Mucosa of descending colon (tissue), 3 donors: ENCODE measurements around the gene SWI5. TPM values are rescaled to one million over a fixed set of nuclear protein-coding genes. Genes with fewer than 3 reads are reported as not detected.

Experiments used
- ATAC-seq: fragments of 200-7000 bp; cut with Tn5 transposase; one replicate; pipeline ENCODE4 v1.9.1; 2020; ENCODE audit warnings: mild to moderate bottlenecking, moderate library complexity
- DNase-seq, 3 donors: peaks; one replicate each; pipeline ENCODE4 v3.0.0-alpha.2; 2020
- H3K36me3 ChIP-seq: fragments of 200-600 bp; one replicate; pipeline ENCODE4 v1.8.0; 2021; ENCODE audit warnings: low read depth, mild to moderate bottlenecking
- H3K4me1 ChIP-seq: fragments of 200-600 bp; one replicate; pipeline ENCODE4 v1.8.0; 2021; ENCODE audit warnings: low read depth, mild to moderate bottlenecking
- H3K4me3 ChIP-seq: fragments of 200-600 bp; one replicate; pipeline ENCODE4 v1.8.0; 2021; ENCODE audit warnings: mild to moderate bottlenecking
- H3K9me3 ChIP-seq: fragments of 200-600 bp; one replicate; pipeline ENCODE4 v1.8.0; 2021; ENCODE audit warnings: mild to moderate bottlenecking
- CTCF ChIP-seq: fragments of 200-600 bp; IDR thresholded peaks from one replicate; pipeline ENCODE4 v1.8.0; 2022; ENCODE audit warnings: antibody characterized with exemption, mild to moderate bottlenecking
- intact Hi-C, 2 donors: fragments of 100-400 bp; cut with DNase I in 1 of 2; cut with micrococcal nuclease in 1 of 2; formaldehyde crosslinking; loops; one replicate each; pipeline versions ENCODE4 v1.11.0 to v1.11.1; 2022; cut with DNase I, micrococcal nuclease
- total RNA-seq, 3 donors: library from RNA; stranded (reverse); fragmentation: NEBNext Ultra II Directional in 2 of 3; extraction: Animal tissue kit (Norgen Biotek cat#: 25700) in 2 of 3; gene quantifications; one replicate each; pipeline versions ENCODE4 v1.2.1 to v1.2.4, GENCODE V29; 2021 to 2023
- donor health status: DM: no; HTN: no; CAD: no; lungs with moderate emphysema.
- donor health status: DM: no; HTN: no; CAD: no.
- donor health status: DM: no; HTN: yes; CAD: no.

The SWI5 gene
- total RNA-seq, 3 donors from 2014 or later = 10.6 to 13.8 (median 11.5) TPM

GRCh38 chr9:128233817-128234406 lies 42.2 kb upstream of the SWI5 start:
- Histone ChIP-seq H3K9me3 (no peaks in the 10 kb centered on the region), H3K4me1 (no peaks in the 10 kb centered on the region), H3K4me3 (no peak overlapping the region), H3K36me3 (no peaks in the 10 kb centered on the region)
- ATAC-seq (no peak), DNase-seq (no peak)
- intact Hi-C loops = no loop called here
- TF ChIP-seq CTCF = no peak

GRCh38 chr9:128242124-128242523 lies 34.0 kb upstream of the SWI5 start:
- ATAC-seq (no peak), DNase-seq (no peak)
- Histone ChIP-seq H3K9me3 (no peaks in the 10 kb centered on the region), H3K4me3 (no peak overlapping the region), H3K36me3 (no peaks in the 10 kb centered on the region), H3K4me1 (no peaks in the 10 kb centered on the region)
- intact Hi-C loops = no loop called here
- TF ChIP-seq CTCF = no peak

GRCh38 chr9:128242828-128243214 lies 33.3 kb upstream of the SWI5 start:
- Histone ChIP-seq H3K4me3 (no peak overlapping the region), H3K36me3 (no peaks in the 10 kb centered on the region), H3K4me1 (no peaks in the 10 kb centered on the region), H3K9me3 (no peaks in the 10 kb centered on the region)
- TF ChIP-seq CTCF = no peak
- ATAC-seq (no peak), DNase-seq (no peak)
- intact Hi-C loops = no loop called here

GRCh38 chr9:128243215-128244018 lies 32.7 kb upstream of the SWI5 start:
- Histone ChIP-seq H3K4me1 (no peaks in the 10 kb centered on the region), H3K36me3 (no peaks in the 10 kb centered on the region), H3K9me3 (no peaks in the 10 kb centered on the region), H3K4me3 (no peak overlapping the region)
- no peak for TF ChIP-seq CTCF
- intact Hi-C loops = no loop called here
- no peak for DNase-seq
- ATAC-seq = no peak

GRCh38 chr9:128244091-128244836 lies 31.8 kb upstream of the SWI5 start:
- ATAC-seq (peak; percentile 4), DNase-seq (no peak)
- H3K36me3 ChIP-seq = no peaks in the 10 kb centered on the region
- H3K4me3 ChIP-seq = no peak overlapping the region
- H3K4me1 ChIP-seq = no peaks in the 10 kb centered on the region
- intact Hi-C loops = no loop called here
- H3K9me3 ChIP-seq = no peaks in the 10 kb centered on the region
- TF ChIP-seq CTCF = no peak
